PC-3 (cell line): ENCODE data around the gene L1CAM. TPM values are rescaled to one million over a fixed set of nuclear protein-coding genes. Genes with fewer than 3 reads are reported as not detected.

ENCODE experiments used
- ATAC-seq: fragments of 200-7000 bp; cut with Tn5 transposase; 2 replicates; pipeline ENCODE4 v1.9.1; 2020; ENCODE audit warnings: mild to moderate bottlenecking, moderate library complexity
- BruUV-seq: library from RNA; stranded (reverse); fragments of 400-500 nt; replicated peaks from 2 replicates; lab custom pipeline; 2021; lab: Mats Ljungman, UMichigan
- CTCF ChIA-PET: fragments of 300-600 bp; sonication (Branson Sonifier 250); formaldehyde crosslinking; loops from one replicate; lab custom pipeline; 2022; ENCODE audit warnings: antibody characterized with exemption; lab: Charles Lee
- POLR2A ChIA-PET: fragments of 300-600 bp; sonication (Branson Sonifier 250); formaldehyde crosslinking; loops from one replicate; lab custom pipeline; 2022; ENCODE audit warnings: antibody characterized with exemption; ENCODE audit not compliant: unreplicated experiment; lab: Charles Lee
- DNase-seq: peaks from one replicate; pipeline ENCODE4 v3.0.0-alpha.2; 2015
- H2AFZ ChIP-seq: fragments of 300-600 bp; sonication (generic); 2 replicates; pipeline ENCODE4 v1.6.0; 2016; ENCODE audit warnings: antibody characterized with exemption, low read length
- H3F3A ChIP-seq: fragments of 300-600 bp; sonication (generic); one replicate; pipeline ENCODE4 v1.6.0; 2017; ENCODE audit warnings: antibody characterized with exemption, low read length, control low read depth, mild to moderate bottlenecking; ENCODE audit not compliant: unreplicated experiment
- H3K27ac ChIP-seq: fragments of 300-600 bp; sonication (generic); 2 replicates; pipeline ENCODE4 v1.5.1; 2016; ENCODE audit warnings: mild to moderate bottlenecking, low read length
- H3K27me3 ChIP-seq: fragments of 300-600 bp; sonication (generic); 2 replicates; pipeline ENCODE4 v1.6.1; 2016; ENCODE audit warnings: low read length, mixed read lengths
- H3K36me3 ChIP-seq: fragments of 300-600 bp; sonication (generic); 2 replicates; pipeline ENCODE4 v1.6.1; 2016; ENCODE audit warnings: low read depth, mixed run types, low read length, mixed read lengths
- H3K4me1 ChIP-seq: fragments of 300-600 bp; sonication (generic); 2 replicates; pipeline ENCODE4 v1.5.1; 2016; ENCODE audit warnings: low read length; ENCODE audit not compliant: insufficient read depth
- H3K4me2 ChIP-seq: fragments of 300-600 bp; sonication (generic); 2 replicates; pipeline ENCODE4 v1.6.0; 2016; ENCODE audit warnings: low read length
- H3K4me3 ChIP-seq: fragments of 300-600 bp; sonication (generic); 2 replicates; pipeline ENCODE4 v1.5.1; 2016; ENCODE audit warnings: mild to moderate bottlenecking, low read length, mixed read lengths
- H3K79me2 ChIP-seq: fragments of 300-600 bp; sonication (generic); 2 replicates; pipeline ENCODE4 v1.6.1; 2017; ENCODE audit warnings: low read length, mixed read lengths
- H3K9ac ChIP-seq: fragments of 300-600 bp; sonication (generic); 2 replicates; pipeline ENCODE4 v1.6.0; 2016; ENCODE audit warnings: mild to moderate bottlenecking, low read length
- H3K9me2 ChIP-seq: fragments of 300-600 bp; sonication (generic); replicated peaks from 2 replicates; pipeline ENCODE4 v1.6.1; 2016; ENCODE audit warnings: mixed run types, low read length, mixed read lengths
- H3K9me3 ChIP-seq: fragments of 300-600 bp; sonication (generic); 2 replicates; pipeline ENCODE4 v1.6.1; 2016; ENCODE audit warnings: low read length, mixed read lengths
- H4K20me1 ChIP-seq: fragments of 300-600 bp; sonication (generic); 2 replicates; pipeline ENCODE4 v1.6.1; 2016; ENCODE audit warnings: low read length, mixed read lengths
- EZH2 ChIP-seq: fragments of 300-600 bp; sonication (generic); IDR thresholded peaks from one replicate; pipeline ENCODE4 v1.6.1; 2017; ENCODE audit warnings: antibody characterized with exemption, mild to moderate bottlenecking, low read length; ENCODE audit not compliant: unreplicated experiment
- EZH2phosphoT487 ChIP-seq: fragments of 300-600 bp; sonication (generic); IDR thresholded peaks from 2 replicates; pipeline ENCODE4 v1.6.1; 2018; ENCODE audit warnings: mild to moderate bottlenecking, antibody characterized with exemption, low read length, borderline replicate concordance
- intact Hi-C: fragments of 100-400 bp; cut with micrococcal nuclease; formaldehyde crosslinking; loops from 2 replicates; pipeline ENCODE4 v1.9.0; 2023
- total RNA-seq: library from RNA; depleted of rRNA; stranded (reverse); fragments of >200 nt; gene quantifications from 2 replicates; pipeline ENCODE4 v1.2.3, GENCODE V29; 2014
- TF ChIP-seq, protein P1 (sequence below): fragments of 300-600 bp; sonication (generic); conservative IDR thresholded peaks from 2 replicates; pipeline ENCODE4 v1.5.1; 2017; ENCODE audit warnings: antibody characterized with exemption, low read depth, mild to moderate bottlenecking, low read length

The L1CAM gene
- total RNA-seq, 1 experiment from 2014 or later = 5.2 TPM

DNA sequence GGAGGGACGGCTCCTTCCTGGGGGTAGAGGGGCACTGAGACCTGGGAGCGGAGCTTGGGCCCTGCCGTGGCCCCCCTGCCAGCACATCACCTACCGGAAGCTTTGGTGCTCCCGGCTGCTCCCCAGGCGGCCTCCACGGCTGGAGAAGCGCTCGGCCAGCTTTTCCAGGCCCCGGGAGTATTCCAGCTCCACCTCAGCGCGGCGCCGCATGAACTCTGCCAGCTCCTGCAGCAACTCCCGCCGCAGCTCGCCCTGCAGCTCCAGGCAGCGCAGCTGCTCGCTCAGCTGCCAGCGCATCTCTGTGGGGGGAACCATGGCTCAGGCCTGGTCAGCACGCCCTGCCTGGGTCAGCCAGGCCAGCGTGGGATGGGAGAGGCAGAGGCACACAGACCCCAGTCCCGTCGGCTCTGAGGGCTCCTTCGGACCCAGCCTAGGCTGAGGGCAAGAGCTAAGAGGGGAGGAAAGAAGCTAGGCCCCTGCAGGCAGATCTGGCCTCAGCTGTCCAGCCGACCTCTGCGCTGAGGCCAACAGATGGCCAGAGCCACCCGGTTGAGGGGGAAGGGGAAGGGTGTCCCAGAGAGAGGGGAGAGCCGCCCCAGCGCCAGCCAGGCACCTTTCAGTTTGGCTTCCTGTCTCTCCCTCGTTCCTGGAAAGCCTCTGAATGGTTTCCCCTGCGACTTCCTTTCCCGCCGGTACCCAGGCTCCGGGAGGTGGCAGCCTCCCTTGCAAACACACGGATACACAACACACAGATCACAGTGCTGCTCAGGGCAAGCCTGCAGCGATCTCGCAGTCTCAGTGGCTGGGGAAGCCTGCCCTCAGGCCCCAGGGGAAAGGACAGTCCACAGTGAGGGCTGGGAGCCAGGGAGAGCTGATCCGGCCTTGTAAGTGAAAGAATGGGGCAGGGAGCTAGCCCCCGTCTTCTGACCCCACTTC, 35.8 kb upstream of the L1CAM start:
- intact Hi-C loops = no loop called here
- Histone ChIP-seq H3K9me2 (no peaks in the 10 kb centered on the region), H3K4me3 (no peak overlapping the region), H3K36me3 (no peaks in the 10 kb centered on the region), H3K27me3 (no peaks in the 10 kb centered on the region), H3K9me3 (no peaks in the 10 kb centered on the region), H3K4me2 (no peak overlapping the region), H4K20me1 (no peaks in the 10 kb centered on the region), H3K27ac (no peak overlapping the region), H2AFZ (no peak overlapping the region), H3K4me1 (peaks cover 3% of the 10 kb centered on the region), H3K9ac (no peak overlapping the region), H3K79me2 (no peaks in the 10 kb centered on the region), H3F3A (no peaks in the 10 kb centered on the region)
- TF ChIP-seq EZH2 (no peak), EZH2phosphoT487 (no peak)
- TF ChIP-seq, protein P1, sequence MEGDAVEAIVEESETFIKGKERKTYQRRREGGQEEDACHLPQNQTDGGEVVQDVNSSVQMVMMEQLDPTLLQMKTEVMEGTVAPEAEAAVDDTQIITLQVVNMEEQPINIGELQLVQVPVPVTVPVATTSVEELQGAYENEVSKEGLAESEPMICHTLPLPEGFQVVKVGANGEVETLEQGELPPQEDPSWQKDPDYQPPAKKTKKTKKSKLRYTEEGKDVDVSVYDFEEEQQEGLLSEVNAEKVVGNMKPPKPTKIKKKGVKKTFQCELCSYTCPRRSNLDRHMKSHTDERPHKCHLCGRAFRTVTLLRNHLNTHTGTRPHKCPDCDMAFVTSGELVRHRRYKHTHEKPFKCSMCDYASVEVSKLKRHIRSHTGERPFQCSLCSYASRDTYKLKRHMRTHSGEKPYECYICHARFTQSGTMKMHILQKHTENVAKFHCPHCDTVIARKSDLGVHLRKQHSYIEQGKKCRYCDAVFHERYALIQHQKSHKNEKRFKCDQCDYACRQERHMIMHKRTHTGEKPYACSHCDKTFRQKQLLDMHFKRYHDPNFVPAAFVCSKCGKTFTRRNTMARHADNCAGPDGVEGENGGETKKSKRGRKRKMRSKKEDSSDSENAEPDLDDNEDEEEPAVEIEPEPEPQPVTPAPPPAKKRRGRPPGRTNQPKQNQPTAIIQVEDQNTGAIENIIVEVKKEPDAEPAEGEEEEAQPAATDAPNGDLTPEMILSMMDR = no peak
- BruUV-seq = no TSS peak
- ATAC-seq (peak; percentile 16; the same call in 1 of the 2 replicates), DNase-seq (no peak)
- CTCF ChIA-PET = interaction anchor here (1.4 kb wide), 1 partner anchor 25 kb away, joined by 16 read pairs; no protein-coding TSS in a partner anchor
- POLR2A ChIA-PET = no interaction called here

DNA sequence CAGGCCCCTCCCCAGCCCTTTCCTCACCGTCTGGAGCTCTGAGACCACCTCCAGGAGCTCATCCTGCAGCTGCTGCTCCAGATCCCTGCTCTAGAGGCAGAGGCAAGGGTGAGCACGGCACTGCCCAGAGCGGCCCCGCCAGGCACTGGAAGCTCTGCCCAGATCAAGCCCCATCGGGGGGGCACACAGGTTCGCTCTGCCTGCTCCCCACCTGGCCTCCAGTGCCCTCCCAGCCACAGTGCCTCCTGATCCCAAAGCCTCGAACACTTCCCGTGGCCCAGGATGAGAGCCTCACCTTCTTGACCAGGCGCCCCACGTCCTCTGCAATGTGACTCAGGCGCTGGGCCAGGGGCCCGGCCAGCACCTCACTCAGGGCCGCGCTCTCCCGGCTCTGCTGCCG, 35.1 kb upstream of the L1CAM start:
- ATAC-seq (no peak), DNase-seq (no peak)
- no peaks in the 10 kb centered on the region for H3K9me3 ChIP-seq
- no peaks in the 10 kb centered on the region for H4K20me1 ChIP-seq
- H3K9me2 ChIP-seq = no peaks in the 10 kb centered on the region
- intact Hi-C loops = no loop called here
- no TSS peak for BruUV-seq
- H3K4me2 ChIP-seq = no peak overlapping the region
- H3K9ac ChIP-seq = no peak overlapping the region
- H3K36me3 ChIP-seq = no peaks in the 10 kb centered on the region
- TF ChIP-seq EZH2phosphoT487 (no peak), EZH2 (no peak)
- TF ChIP-seq, protein P1 = no peak
- H3K27ac ChIP-seq = no peak overlapping the region
- ChIA-PET POLR2A (no interaction called here), CTCF (no interaction called here)
- H3F3A ChIP-seq = no peaks in the 10 kb centered on the region
- no peaks in the 10 kb centered on the region for H3K79me2 ChIP-seq
- no peaks in the 10 kb centered on the region for H3K27me3 ChIP-seq
- H3K4me1 ChIP-seq = no peaks in the 10 kb centered on the region
- H3K4me3 ChIP-seq = no peak overlapping the region
- no peak overlapping the region for H2AFZ ChIP-seq

DNA sequence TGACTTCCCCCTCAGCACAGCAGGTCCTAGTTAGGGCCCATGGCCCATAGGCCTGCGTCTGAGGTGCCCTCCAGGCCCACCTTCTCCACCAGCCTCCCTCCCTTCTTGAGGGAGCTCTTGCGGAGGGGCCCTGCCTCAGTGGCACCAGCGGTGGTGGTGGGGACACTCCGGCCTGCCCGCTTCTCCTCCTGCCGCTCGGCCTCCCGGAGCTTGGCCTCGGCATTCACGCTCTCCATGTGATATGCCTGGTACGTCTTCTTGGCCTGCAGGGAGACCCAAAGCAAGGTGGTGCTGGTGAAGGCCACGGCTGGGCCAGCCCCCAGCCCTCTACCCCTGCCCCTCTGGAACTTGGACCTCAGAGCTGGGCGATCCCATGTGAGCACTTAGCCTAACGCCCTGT, 34.6 kb upstream of the L1CAM start:
- no peaks in the 10 kb centered on the region for H3K4me1 ChIP-seq
- no peak overlapping the region for H3K9ac ChIP-seq
- DNase-seq (no peak), ATAC-seq (no peak)
- ChIA-PET CTCF (no interaction called here), POLR2A (no interaction called here)
- intact Hi-C loops = no loop called here
- no TSS peak for BruUV-seq
- no peak overlapping the region for H3K27ac ChIP-seq
- no peak overlapping the region for H2AFZ ChIP-seq
- no peaks in the 10 kb centered on the region for H3K9me2 ChIP-seq
- H3K27me3 ChIP-seq = no peaks in the 10 kb centered on the region
- no peaks in the 10 kb centered on the region for H3K79me2 ChIP-seq
- no peak overlapping the region for H3K4me3 ChIP-seq
- TF ChIP-seq EZH2 (no peak), EZH2phosphoT487 (no peak)
- TF ChIP-seq, protein P1 = no peak
- H3F3A ChIP-seq = no peaks in the 10 kb centered on the region
- no peaks in the 10 kb centered on the region for H3K36me3 ChIP-seq
- no peak overlapping the region for H3K4me2 ChIP-seq
- no peaks in the 10 kb centered on the region for H3K9me3 ChIP-seq
- no peaks in the 10 kb centered on the region for H4K20me1 ChIP-seq
